HepG2 (cell line): ENCODE measurements around the gene MAPK13. TPM values are rescaled to one million over a fixed set of nuclear protein-coding genes. Genes with fewer than 3 reads are reported as not detected.

Source experiments
- ARNT ChIP-seq: fragments of 450-650 bp; IDR thresholded peaks from 2 replicates; pipeline ENCODE4 v1.6.1; 2017
- CCAR2 ChIP-seq: fragments of 200-400 bp; formaldehyde crosslinking; optimal IDR thresholded peaks from 2 replicates; pipeline ENCODE3; 2018; ENCODE audit warnings: low read depth, mild to moderate bottlenecking, low read length, moderate library complexity
- ESRRA ChIP-seq: sonication (generic); formaldehyde crosslinking; IDR thresholded peaks from 2 replicates; pipeline ENCODE4 v1.5.1; 2020; ENCODE audit warnings: mild to moderate bottlenecking, low read depth, missing genetic modification reagents
- GATAD2A ChIP-seq: IDR thresholded peaks from 2 replicates; pipeline ENCODE4 v1.6.1; 2016
- HDAC2 ChIP-seq: sonication (generic); formaldehyde crosslinking; IDR thresholded peaks from 2 replicates; pipeline ENCODE4 v1.4.0; 2020; ENCODE audit warnings: missing genetic modification reagents
- HNRNPLL ChIP-seq: fragments of 200-400 bp; formaldehyde crosslinking; IDR thresholded peaks from 2 replicates; pipeline ENCODE4 v1.6.1; 2017; ENCODE audit warnings: mild to moderate bottlenecking, low read depth, low read length; ENCODE audit not compliant: poor library complexity, severe bottlenecking
- MLLT10 ChIP-seq: sonication (generic); formaldehyde crosslinking; IDR thresholded peaks from 2 replicates; pipeline ENCODE4 v1.4.0; 2020; ENCODE audit warnings: missing genetic modification reagents
- SNAPC2 ChIP-seq: sonication (generic); formaldehyde crosslinking; IDR thresholded peaks from 2 replicates; pipeline ENCODE4 v1.8.1; 2022; ENCODE audit warnings: mild to moderate bottlenecking, missing genetic modification reagents
- THAP9 ChIP-seq: sonication (generic); formaldehyde crosslinking; IDR thresholded peaks from 2 replicates; pipeline ENCODE4; 2020; ENCODE audit warnings: missing genetic modification reagents, mild to moderate bottlenecking, borderline replicate concordance
- ZIK1 ChIP-seq: sonication (generic); formaldehyde crosslinking; IDR thresholded peaks from 2 replicates; pipeline ENCODE4 v1.5.0; 2020; ENCODE audit warnings: mild to moderate bottlenecking, low read depth, missing genetic modification reagents, borderline replicate concordance
- ZMYM4 ChIP-seq: sonication (generic); formaldehyde crosslinking; IDR thresholded peaks from 2 replicates; pipeline ENCODE4 v1.8.1; 2023; ENCODE audit warnings: mild to moderate bottlenecking, missing genetic modification reagents
- ZNF563 ChIP-seq: sonication (generic); formaldehyde crosslinking; IDR thresholded peaks from 2 replicates; pipeline ENCODE4 v1.8.0; 2022; ENCODE audit warnings: mild to moderate bottlenecking, moderate library complexity, missing genetic modification reagents
- ZNF609 ChIP-seq: sonication (generic); formaldehyde crosslinking; IDR thresholded peaks from 2 replicates; pipeline ENCODE4 v1.4.0; 2020; ENCODE audit warnings: mild to moderate bottlenecking, missing genetic modification reagents, borderline replicate concordance
- ZSCAN29 ChIP-seq: sonication (generic); formaldehyde crosslinking; conservative IDR thresholded peaks from 2 replicates; pipeline ENCODE4 v1.4.0; 2020; ENCODE audit warnings: mild to moderate bottlenecking, missing genetic modification reagents
- polyA plus RNA-seq, 8 experiments: library from polyadenylated mRNA; depleted of rRNA in 3 of 8; stranded (reverse) in 7 of 8; unstranded in 1 of 8; fragments of >200 nt; fragmentation: Illumina TruSeq in 4 of 8; extraction: Trizol in 4 of 8; gene quantifications; 2 replicates each; pipeline versions ENCODE4 v1.2.1 to v1.2.3, GENCODE V29; 2011 to 2016; ENCODE audit warnings: low read depth in 4 of 8, missing spikeins in 1 of 8, mixed read lengths in 1 of 8; ENCODE audit not compliant: insufficient read depth in 1 of 8
- total RNA-seq, 5 experiments: library from RNA; depleted of rRNA; stranded (reverse); fragments of >200 nt; fragmentation: Illumina TruSeq; extraction: Trizol; gene quantifications; 2 replicates each; pipeline ENCODE4 v1.2.3, GENCODE V29; 2016; ENCODE audit warnings: low read depth in 1 of 5
- TF ChIP-seq, protein P1 (sequence below): sonication (generic); formaldehyde crosslinking; IDR thresholded peaks from 2 replicates; pipeline ENCODE4 v1.5.0; 2020; ENCODE audit warnings: missing genetic modification reagents, mild to moderate bottlenecking, borderline replicate concordance
- TF ChIP-seq, protein P2 (sequence below): sonication (generic); formaldehyde crosslinking; IDR thresholded peaks from 2 replicates; pipeline ENCODE4 v1.4.0; 2020; ENCODE audit warnings: missing genetic modification reagents, borderline replicate concordance

The MAPK13 gene
- total and polyA plus RNA-seq, 2 of the 13 experiments (the other 11 are each of a cell fraction or from before 2014, with no cell fraction given) = 12.7 to 43.4 TPM

- TF ChIP-seq ZSCAN29 (CRISPR knock-in tag) (no peak; the same call in 1 of the 2 replicates), CCAR2 (no peak), ESRRA (CRISPR knock-in tag) (no peak), ZNF609 (no peak), HNRNPLL (no peak), THAP9 (CRISPR knock-in tag) (no peak; the same call in 1 of the 2 replicates), SNAPC2 (CRISPR knock-in tag) (no peak), ZMYM4 (CRISPR knock-in tag) (no peak), ZIK1 (no peak), HDAC2 (CRISPR knock-in tag) (no peak), ARNT (no peak), MLLT10 (CRISPR knock-in tag) (no peak), GATAD2A (CRISPR knock-in tag) (no peak), ZNF563 (CRISPR knock-in tag) (no peak)
- TF ChIP-seq, protein P1, sequence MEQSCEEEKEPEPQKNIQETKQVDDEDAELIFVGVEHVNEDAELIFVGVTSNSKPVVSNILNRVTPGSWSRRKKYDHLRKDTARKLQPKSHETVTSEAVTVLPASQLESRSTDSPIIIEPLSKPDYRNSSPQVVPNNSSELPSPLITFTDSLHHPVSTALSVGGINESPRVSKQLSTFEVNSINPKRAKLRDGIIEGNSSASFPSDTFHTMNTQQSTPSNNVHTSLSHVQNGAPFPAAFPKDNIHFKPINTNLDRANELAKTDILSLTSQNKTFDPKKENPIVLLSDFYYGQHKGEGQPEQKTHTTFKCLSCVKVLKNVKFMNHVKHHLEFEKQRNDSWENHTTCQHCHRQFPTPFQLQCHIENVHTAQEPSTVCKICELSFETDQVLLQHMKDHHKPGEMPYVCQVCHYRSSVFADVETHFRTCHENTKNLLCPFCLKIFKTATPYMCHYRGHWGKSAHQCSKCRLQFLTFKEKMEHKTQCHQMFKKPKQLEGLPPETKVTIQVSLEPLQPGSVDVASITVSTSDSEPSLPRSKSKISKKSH = 0 out of 2 replicates have a peak, but pooled peaks have one; percentile 29
- TF ChIP-seq, protein P2, sequence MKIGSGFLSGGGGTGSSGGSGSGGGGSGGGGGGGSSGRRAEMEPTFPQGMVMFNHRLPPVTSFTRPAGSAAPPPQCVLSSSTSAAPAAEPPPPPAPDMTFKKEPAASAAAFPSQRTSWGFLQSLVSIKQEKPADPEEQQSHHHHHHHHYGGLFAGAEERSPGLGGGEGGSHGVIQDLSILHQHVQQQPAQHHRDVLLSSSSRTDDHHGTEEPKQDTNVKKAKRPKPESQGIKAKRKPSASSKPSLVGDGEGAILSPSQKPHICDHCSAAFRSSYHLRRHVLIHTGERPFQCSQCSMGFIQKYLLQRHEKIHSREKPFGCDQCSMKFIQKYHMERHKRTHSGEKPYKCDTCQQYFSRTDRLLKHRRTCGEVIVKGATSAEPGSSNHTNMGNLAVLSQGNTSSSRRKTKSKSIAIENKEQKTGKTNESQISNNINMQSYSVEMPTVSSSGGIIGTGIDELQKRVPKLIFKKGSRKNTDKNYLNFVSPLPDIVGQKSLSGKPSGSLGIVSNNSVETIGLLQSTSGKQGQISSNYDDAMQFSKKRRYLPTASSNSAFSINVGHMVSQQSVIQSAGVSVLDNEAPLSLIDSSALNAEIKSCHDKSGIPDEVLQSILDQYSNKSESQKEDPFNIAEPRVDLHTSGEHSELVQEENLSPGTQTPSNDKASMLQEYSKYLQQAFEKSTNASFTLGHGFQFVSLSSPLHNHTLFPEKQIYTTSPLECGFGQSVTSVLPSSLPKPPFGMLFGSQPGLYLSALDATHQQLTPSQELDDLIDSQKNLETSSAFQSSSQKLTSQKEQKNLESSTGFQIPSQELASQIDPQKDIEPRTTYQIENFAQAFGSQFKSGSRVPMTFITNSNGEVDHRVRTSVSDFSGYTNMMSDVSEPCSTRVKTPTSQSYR (CRISPR knock-in tag) = peak; percentile 93
These were observed 6.8 kb upstream of the MAPK13 start (continued) for GRCh38 chr6:36123270-36124139.
